Osteocyte (in vitro differentiated cells): ENCODE measurements around the gene HPCAL1. TPM values are rescaled to one million over a fixed set of nuclear protein-coding genes. Genes with fewer than 3 reads are reported as not detected.

Experiments
- DNase-seq: peaks from one replicate; pipeline ENCODE4 v3.0.0; 2021; ENCODE audit warnings: mixed read lengths; ENCODE audit not compliant: unreplicated experiment; ENCODE audit errors: extremely low spot score
- H3K27ac Mint-ChIP-seq: one replicate; pipeline ENCODE4 v1.8.0; 2021; ENCODE audit warnings: mild to moderate bottlenecking, mixed read lengths; ENCODE audit not compliant: unreplicated experiment
- H3K27me3 Mint-ChIP-seq: one replicate; pipeline ENCODE4 v1.8.0; 2021; ENCODE audit warnings: mixed read lengths; ENCODE audit not compliant: unreplicated experiment
- H3K36me3 Mint-ChIP-seq: one replicate; pipeline ENCODE4 v1.8.0; 2021; ENCODE audit warnings: mixed read lengths; ENCODE audit not compliant: unreplicated experiment
- H3K4me1 Mint-ChIP-seq: one replicate; pipeline ENCODE4 v1.8.0; 2021; ENCODE audit warnings: mixed read lengths; ENCODE audit not compliant: unreplicated experiment
- H3K4me3 Mint-ChIP-seq: one replicate; pipeline ENCODE4 v1.8.0; 2021; ENCODE audit warnings: mild to moderate bottlenecking, moderate library complexity, mixed read lengths; ENCODE audit not compliant: unreplicated experiment
- H3K9me3 Mint-ChIP-seq: one replicate; pipeline ENCODE4 v1.8.0; 2021; ENCODE audit warnings: mixed read lengths; ENCODE audit not compliant: unreplicated experiment
- CTCF ChIP-seq: fragments of 200-600 bp; sonication (generic); IDR thresholded peaks from 2 replicates; pipeline ENCODE4 v1.5.0; 2021; ENCODE audit warnings: antibody characterized with exemption, mild to moderate bottlenecking, moderate library complexity
- total RNA-seq: library from RNA; stranded (reverse); gene quantifications from 2 replicates; pipeline ENCODE4 v1.2.1, GENCODE V29; 2021

HPCAL1 gene
- total RNA-seq, 1 donor from 2014 or later: 56.8 TPM

GRCh38 chr2:10425699-10426098 lies 123.0 kb downstream of the HPCAL1 start:
- DNase-seq: no peak

GRCh38 chr2:10426726-10427617 lies 124.3 kb downstream of the HPCAL1 start:
- Mint-ChIP-seq H3K27me3 (no peaks in the 10 kb centered on the region), H3K4me3 (no peak overlapping the region), H3K36me3 (peaks cover 4% of the 10 kb centered on the region), H3K4me1 (peaks cover 21% of the 10 kb centered on the region), H3K27ac (no peak overlapping the region), H3K9me3 (no peaks in the 10 kb centered on the region)
- DNase-seq: no peak
- TF ChIP-seq CTCF: no peak

More at GRCh38 chr2:10425699-10426098, 123.0 kb downstream of the HPCAL1 start:
- Mint-ChIP-seq H3K36me3 (peaks cover 6% of the 10 kb centered on the region), H3K4me3 (no peak overlapping the region), H3K27ac (no peak overlapping the region), H3K9me3 (no peaks in the 10 kb centered on the region), H3K4me1 (peaks cover 18% of the 10 kb centered on the region), H3K27me3 (no peaks in the 10 kb centered on the region)
- no peak for TF ChIP-seq CTCF

GRCh38 chr2:10427618-10427949 lies 124.9 kb downstream of the HPCAL1 start:
- TF ChIP-seq CTCF: no peak
- DNase-seq: no peak
- peaks cover 25% of the 10 kb centered on the region for H3K4me1 Mint-ChIP-seq
- H3K27me3 Mint-ChIP-seq: no peaks in the 10 kb centered on the region
- no peaks in the 10 kb centered on the region for H3K9me3 Mint-ChIP-seq
- H3K36me3 Mint-ChIP-seq: peaks cover 4% of the 10 kb centered on the region
- H3K27ac Mint-ChIP-seq: no peak overlapping the region
- no peak overlapping the region for H3K4me3 Mint-ChIP-seq

GRCh38 chr2:10428355-10428754 lies 125.7 kb downstream of the HPCAL1 start:
- no peak for TF ChIP-seq CTCF
- no peaks in the 10 kb centered on the region for H3K9me3 Mint-ChIP-seq

GRCh38 chr2:10428924-10429323 lies 126.2 kb downstream of the HPCAL1 start:
- DNase-seq: no peak
- no peaks in the 10 kb centered on the region for H3K27me3 Mint-ChIP-seq
- peaks cover 4% of the 10 kb centered on the region for H3K36me3 Mint-ChIP-seq
- no peak for TF ChIP-seq CTCF
- H3K9me3 Mint-ChIP-seq: no peaks in the 10 kb centered on the region
- H3K27ac Mint-ChIP-seq: no peak overlapping the region
- no peak overlapping the region for H3K4me3 Mint-ChIP-seq
- H3K4me1 Mint-ChIP-seq: peaks cover 25% of the 10 kb centered on the region

More at GRCh38 chr2:10428355-10428754, 125.7 kb downstream of the HPCAL1 start:
- Mint-ChIP-seq H3K4me1 (peaks cover 28% of the 10 kb centered on the region), H3K27me3 (no peaks in the 10 kb centered on the region), H3K4me3 (no peak overlapping the region), H3K27ac (no peak overlapping the region), H3K36me3 (peaks cover 4% of the 10 kb centered on the region)
- no peak for DNase-seq
